Prostate gland (tissue), 2 donors: Measurements from ENCODE around the gene ZNF586.

Source experiments
- CTCF ChIP-seq, 4 experiments: fragments of 200-600 bp in 2 of 4; fragments of 450-650 bp in 2 of 4; sonication (generic) in 2 of 4; IDR thresholded peaks; 1 replicate in 3 of 4; 2 replicates in 1 of 4; pipeline ENCODE4 v1.5.1; 2016 to 2019; ENCODE audit warnings: antibody characterized with exemption in 4 of 4, mild to moderate bottlenecking in 2 of 4, moderate library complexity in 2 of 4
- POLR2A ChIP-seq: fragments of 450-650 bp; IDR thresholded peaks from one replicate; pipeline ENCODE4 v1.6.1; 2016; ENCODE audit warnings: antibody characterized with exemption, mild to moderate bottlenecking

- TF ChIP-seq POLR2A (no peak), CTCF (IDR thresholded peaks at IDR 0.05) (no peak)
Measured at GRCh38 chr19:57807541-57807940, 38.1 kb downstream of the ZNF586 start.
